AG04450 (cell line): ENCODE measurements around the gene TNKS1BP1. TPM values are rescaled to one million over a fixed set of nuclear protein-coding genes. Genes with fewer than 3 reads are reported as not detected.

ENCODE experiments used
- CTCF ChIA-PET: fragments of 300-600, 350-600 bp; formaldehyde crosslinking; extraction: SDS; loops from one replicate; lab custom pipeline; 2022; ENCODE audit warnings: antibody characterized with exemption, inconsistent platforms; lab: Charles Lee
- POLR2A ChIA-PET: fragments of 350-600 bp; formaldehyde crosslinking; extraction: SDS; loops from one replicate; lab custom pipeline; 2021; ENCODE audit warnings: antibody characterized with exemption, inconsistent platforms; lab: Yijun Ruan, JAX
- DNase-seq: peaks from one replicate; pipeline ENCODE4 v3.0.0-alpha.2; 2011; ENCODE audit warnings: low read depth, low spot score
- H3K27ac ChIP-seq: one replicate; pipeline ENCODE4 v1.5.1; 2012; ENCODE audit warnings: low read depth, low read length, control low read depth
- H3K27me3 ChIP-seq: one replicate; pipeline ENCODE4 v1.6.0; 2012; ENCODE audit warnings: low read length; ENCODE audit not compliant: control insufficient read depth, insufficient read depth
- H3K4me3 ChIP-seq: 2 replicates; pipeline ENCODE4 v1.5.1; 2011; ENCODE audit warnings: mild to moderate bottlenecking, low read depth, low read length, control low read depth
- H3K9me3 ChIP-seq: 2 replicates; pipeline ENCODE4 v1.5.1; 2012; ENCODE audit warnings: low read length; ENCODE audit not compliant: control insufficient read depth, insufficient read depth
- CTCF ChIP-seq: IDR thresholded peaks from 2 replicates; pipeline ENCODE4 v1.5.1; 2011; ENCODE audit warnings: low read depth, low read length, control low read depth, inconsistent platforms
- polyA plus RNA-seq: library from polyadenylated mRNA; depleted of rRNA; stranded (reverse); fragments of >200 nt; gene quantifications from 2 replicates; pipeline ENCODE4 v1.2.3, GENCODE V29; 2011

The TNKS1BP1 gene
- polyA plus RNA-seq, 1 experiment: 59.4 TPM

- TF ChIP-seq CTCF: no peak
- no peak overlapping the region for H3K27ac ChIP-seq
- CTCF ChIA-PET: interaction anchor here (0.5 to 2.8 kb wide), 8 partner anchors 21 to 1206 kb away, joined by 3 to 18 read pairs (median 4); no protein-coding TSS in a partner anchor
- POLR2A ChIA-PET: interaction anchor here (0.7 kb wide), 1 partner anchor 72 kb away, joined by 5 read pairs; no protein-coding TSS in a partner anchor
- peaks cover 7% of the 10 kb centered on the region for H3K9me3 ChIP-seq
- H3K4me3 ChIP-seq: no peak overlapping the region
- DNase-seq: no peak
- H3K27me3 ChIP-seq: peaks cover 7% of the 10 kb centered on the region
Measured at GRCh38 chr11:57348636-57349313, 24.0 kb upstream of the TNKS1BP1 start.

GRCh38 chr11:57348052-57348451 lies 23.3 kb upstream of the TNKS1BP1 start:
- ChIA-PET CTCF (interaction anchor here (1.6 to 2.8 kb wide), 4 partner anchors 179 to 507 kb away, joined by 4 to 18 read pairs (median 6); no protein-coding TSS in a partner anchor), POLR2A (no interaction called here)
- no peak for TF ChIP-seq CTCF
- Histone ChIP-seq H3K27ac (no peak overlapping the region), H3K4me3 (no peak overlapping the region), H3K9me3 (peaks cover 7% of the 10 kb centered on the region), H3K27me3 (peaks cover 2% of the 10 kb centered on the region)
- DNase-seq: no peak

- POLR2A ChIA-PET: no interaction called here
- TF ChIP-seq CTCF: no peak
- CTCF ChIA-PET: interaction anchor here (1.6 to 2.8 kb wide), 5 partner anchors 146 to 506 kb away, joined by 4 to 18 read pairs (median 8); no protein-coding TSS in a partner anchor
- H3K4me3 ChIP-seq: no peak overlapping the region
- DNase-seq: no peak
- no peaks in the 10 kb centered on the region for H3K27me3 ChIP-seq
- H3K9me3 ChIP-seq: peaks cover 7% of the 10 kb centered on the region
- peak overlapping the region; percentile 31 for H3K27ac ChIP-seq
Measured at GRCh38 chr11:57347336-57347735, 22.6 kb upstream of the TNKS1BP1 start.

GRCh38 chr11:57345555-57346211 lies 20.9 kb upstream of the TNKS1BP1 start:
- DNase-seq: no peak
- ChIA-PET POLR2A (interaction anchor here (1.1 kb wide), 1 partner anchor 295 kb away, joined by 3 read pairs; no protein-coding TSS in a partner anchor), CTCF (interaction anchor here (0.5 to 2.2 kb wide), 36 partner anchors 9 to 1429 kb away, joined by 3 to 41 read pairs (median 4); partner anchors contain the start of genes RTN4RL2 and TNKS1BP1)
- Histone ChIP-seq H3K27ac (no peak overlapping the region), H3K9me3 (peaks cover 2% of the 10 kb centered on the region), H3K27me3 (peaks cover 7% of the 10 kb centered on the region), H3K4me3 (no peak overlapping the region)
- peak; percentile 65 for TF ChIP-seq CTCF

- ChIA-PET CTCF (interaction anchor here (1.9 to 2.2 kb wide), 2 partner anchors 113 to 139 kb away, joined by 11 to 19 read pairs; no protein-coding TSS in a partner anchor), POLR2A (no interaction called here)
- H3K9me3 ChIP-seq: no peaks in the 10 kb centered on the region; the same call in 1 of the 2 replicates
- no peak overlapping the region for H3K27ac ChIP-seq
- no peak for DNase-seq
- TF ChIP-seq CTCF: no peak
- H3K4me3 ChIP-seq: no peak overlapping the region
- peaks cover 14% of the 10 kb centered on the region for H3K27me3 ChIP-seq
Measured at GRCh38 chr11:57344826-57345225, 20.1 kb upstream of the TNKS1BP1 start.
